Nephron (organoid): ENCODE measurements around the gene SETBP1.

Experiments
- H3K27ac Mint-ChIP-seq, 3 experiments: 2 replicates each; pipeline ENCODE4 v1.8.0; 2020; ENCODE audit warnings: mixed read lengths in 3 of 3, mild to moderate bottlenecking in 2 of 3, moderate library complexity in 1 of 3
- H3K27me3 Mint-ChIP-seq: 2 replicates; pipeline ENCODE4 v1.8.0; 2021; ENCODE audit warnings: low read depth, mild to moderate bottlenecking, moderate library complexity, mixed read lengths
- H3K36me3 Mint-ChIP-seq: 2 replicates; pipeline ENCODE4 v1.8.0; 2020; ENCODE audit warnings: low read depth, mixed read lengths
- H3K4me1 Mint-ChIP-seq: 2 replicates; pipeline ENCODE4 v1.8.0; 2020; ENCODE audit warnings: mixed read lengths
- H3K4me3 Mint-ChIP-seq, 3 experiments: 2 replicates each; pipeline ENCODE4 v1.8.0; 2020; ENCODE audit warnings: mild to moderate bottlenecking in 3 of 3, mixed read lengths in 3 of 3, moderate library complexity in 2 of 3
- H3K9me3 Mint-ChIP-seq: 2 replicates; pipeline ENCODE4 v1.8.0; 2020; ENCODE audit warnings: mixed read lengths
- CTCF ChIP-seq, 3 experiments: fragments of 200-600 bp; sonication (generic); IDR thresholded peaks; one replicate each; pipeline ENCODE4 v1.5.0; 2021; ENCODE audit warnings: antibody characterized with exemption in 3 of 3; ENCODE audit not compliant: unreplicated experiment in 3 of 3

SETBP1 gene

GRCh38 chr18:45085916-45086624 lies 405.4 kb downstream of the SETBP1 start:
- Mint-ChIP-seq H3K9me3 (peaks cover 3% of the 10 kb centered on the region), H3K4me1 (peaks cover 19% of the 10 kb centered on the region), H3K36me3 (peaks cover 3% of the 10 kb centered on the region), H3K27ac (no peak overlapping the region), H3K27me3 (peaks cover 11% of the 10 kb centered on the region), H3K4me3 (no peak overlapping the region)
- no peak for TF ChIP-seq CTCF (IDR thresholded peaks at IDR 0.05; ENCODE audit: unreplicated experiment in 3 of 3)

DNA sequence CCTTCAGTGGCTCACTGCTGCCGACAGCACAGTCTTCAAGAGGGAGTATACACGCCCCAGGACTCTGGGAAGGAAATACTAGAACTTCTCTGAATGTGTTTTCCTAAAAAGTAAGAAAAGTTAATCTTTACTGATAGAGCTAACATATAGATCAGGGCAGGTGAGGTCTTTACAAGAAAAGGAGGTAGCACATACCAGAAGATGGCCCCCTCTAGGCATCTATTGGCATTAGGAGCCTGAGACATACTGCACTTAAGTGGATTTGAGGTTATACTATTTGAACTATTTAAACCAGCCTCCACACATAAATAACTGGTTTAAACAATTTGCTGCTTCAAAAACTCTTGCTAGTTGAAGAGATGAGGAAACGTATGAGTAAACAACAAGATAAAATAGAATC lies 406.1 kb downstream of the SETBP1 start:
- no peak overlapping the region for H3K4me3 Mint-ChIP-seq
- H3K27ac Mint-ChIP-seq = no peak overlapping the region
- no peak for TF ChIP-seq CTCF (IDR thresholded peaks at IDR 0.05; ENCODE audit: unreplicated experiment in 3 of 3)
- H3K27me3 Mint-ChIP-seq = peaks cover 11% of the 10 kb centered on the region
- H3K36me3 Mint-ChIP-seq = no peaks in the 10 kb centered on the region
- peaks cover 19% of the 10 kb centered on the region for H3K4me1 Mint-ChIP-seq
- no peaks in the 10 kb centered on the region for H3K9me3 Mint-ChIP-seq

GRCh38 chr18:45090526-45091140 lies 409.9 kb downstream of the SETBP1 start:
- Mint-ChIP-seq H3K4me1 (no peaks in the 10 kb centered on the region), H3K4me3 (no peak overlapping the region), H3K36me3 (no peaks in the 10 kb centered on the region), H3K27me3 (peaks cover 3% of the 10 kb centered on the region), H3K27ac (no peak overlapping the region), H3K9me3 (no peaks in the 10 kb centered on the region)
- TF ChIP-seq CTCF (IDR thresholded peaks at IDR 0.05; ENCODE audit: unreplicated experiment in 3 of 3) = no peak

DNA sequence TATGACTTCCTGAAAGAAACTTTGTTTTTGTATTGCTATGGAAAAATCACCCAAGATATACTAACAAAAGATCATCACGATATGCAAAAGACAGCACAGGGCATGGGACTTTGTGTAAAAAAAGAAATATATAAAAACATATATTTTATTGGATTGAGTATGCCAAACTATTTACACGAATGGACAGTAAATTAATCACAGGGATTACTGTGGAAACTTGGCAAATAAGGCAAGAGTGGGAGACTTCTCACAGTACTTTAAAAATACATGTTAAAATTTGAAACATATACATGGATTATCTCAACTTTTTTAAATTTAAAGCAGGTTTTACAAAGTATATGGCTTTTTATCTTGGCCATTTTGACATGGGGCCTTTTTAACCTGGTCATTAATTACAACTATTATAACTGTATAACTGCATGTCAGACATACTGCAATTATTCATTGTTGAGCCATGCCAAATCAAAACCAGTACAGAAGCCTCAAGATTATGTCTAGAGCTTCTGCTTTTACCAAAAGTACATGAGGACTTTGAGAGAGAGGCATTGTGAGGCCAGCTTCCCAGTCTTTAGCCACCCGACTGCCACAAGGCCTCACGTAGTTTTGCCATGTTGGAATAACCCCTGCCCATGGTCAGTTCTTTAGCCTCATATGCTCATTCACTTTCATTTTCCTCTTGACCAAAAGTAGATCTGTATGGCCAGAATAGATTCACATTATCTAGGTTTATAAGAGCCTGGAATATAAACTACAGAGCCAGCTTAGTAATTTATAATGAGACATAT lies 419.8 kb downstream of the SETBP1 start:
- TF ChIP-seq CTCF (IDR thresholded peaks at IDR 0.05; ENCODE audit: unreplicated experiment in 3 of 3) = no peak
- no peak overlapping the region for H3K4me3 Mint-ChIP-seq
- peak overlapping the region in 2 of 3 experiments; percentile 80 to 88 for H3K27ac Mint-ChIP-seq
- H3K27me3 Mint-ChIP-seq = no peaks in the 10 kb centered on the region
- H3K4me1 Mint-ChIP-seq = peaks cover 25% of the 10 kb centered on the region
- no peaks in the 10 kb centered on the region for H3K9me3 Mint-ChIP-seq
- H3K36me3 Mint-ChIP-seq = no peaks in the 10 kb centered on the region

DNA sequence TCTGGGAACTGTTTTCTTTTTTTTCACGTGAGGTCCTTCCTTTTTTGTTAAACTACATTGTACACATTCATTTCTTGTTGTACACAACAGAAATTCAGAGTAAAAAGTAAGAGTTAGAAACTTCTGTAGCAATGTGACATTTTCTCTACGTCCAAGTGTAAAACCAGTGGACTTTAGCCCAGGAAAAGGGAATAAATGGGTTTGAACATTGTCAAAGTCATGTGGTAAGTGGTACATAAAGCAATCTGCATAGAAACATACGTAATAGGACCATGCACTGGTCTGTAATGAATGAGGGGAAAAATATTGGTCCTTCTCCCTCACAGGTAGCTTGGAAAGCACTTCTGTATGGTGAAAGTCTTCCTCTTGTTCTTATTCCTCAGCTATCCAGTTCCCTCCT lies 421.4 kb downstream of the SETBP1 start:
- H3K4me3 Mint-ChIP-seq = no peak overlapping the region
- H3K4me1 Mint-ChIP-seq = peaks cover 25% of the 10 kb centered on the region
- no peaks in the 10 kb centered on the region for H3K36me3 Mint-ChIP-seq
- no peaks in the 10 kb centered on the region for H3K27me3 Mint-ChIP-seq
- no peaks in the 10 kb centered on the region for H3K9me3 Mint-ChIP-seq
- TF ChIP-seq CTCF (IDR thresholded peaks at IDR 0.05; ENCODE audit: unreplicated experiment in 3 of 3) = no peak
- peak overlapping the region in 1 of 3 experiments; percentile 88 for H3K27ac Mint-ChIP-seq
